GM23248 (cell line): ENCODE measurements around the gene OTOP1.

ENCODE experiments used
- EZH2 ChIP-seq: fragments of 200-600 bp; sonication (generic); IDR thresholded peaks from 2 replicates; pipeline ENCODE4 v1.6.1; 2018; ENCODE audit warnings: antibody characterized with exemption, mild to moderate bottlenecking; ENCODE audit not compliant: insufficient read depth, poor library complexity, severe bottlenecking
- EZH2phosphoT487 ChIP-seq: fragments of 200-600 bp; sonication (generic); IDR thresholded peaks from 2 replicates; pipeline ENCODE4 v1.6.1; 2018; ENCODE audit warnings: antibody characterized with exemption, moderate library complexity, mild to moderate bottlenecking, low read depth; ENCODE audit not compliant: insufficient read depth

- TF ChIP-seq EZH2phosphoT487, result no peak
- no peak for TF ChIP-seq EZH2
These were observed 30.1 kb upstream of the OTOP1 start for GRCh38 chr4:4256799-4257198.
